M059J (cell line): ENCODE measurements around the gene UBQLN1. TPM values are rescaled to one million over a fixed set of nuclear protein-coding genes. Genes with fewer than 3 reads are reported as not detected.
A peak's percentile ranks its signal among the peaks of the same experiment; 100 is the strongest.
"Not testable (repeated sequence)": the region's sequence is repeated elsewhere in the genome, so short reads cannot be mapped to it uniquely, and the experiment has no call there.

Experiments used
- DNase-seq: peaks from one replicate; pipeline ENCODE4 v3.0.0-alpha.2; 2012; ENCODE audit warnings: low read depth
- total RNA-seq: library from RNA; depleted of rRNA; stranded (reverse); fragments of >200 nt; shearing (Covaris generic); gene quantifications from 2 replicates; pipeline ENCODE4 v1.2.3, GENCODE V29; 2014; rRNA removed

Gene UBQLN1
- total RNA-seq, 1 experiment from 2014 or later, result 165 TPM

GRCh38 chr9:83633676-83634075 lies 74.1 kb downstream of the UBQLN1 start:
- DNase-seq, result no peak

DNA sequence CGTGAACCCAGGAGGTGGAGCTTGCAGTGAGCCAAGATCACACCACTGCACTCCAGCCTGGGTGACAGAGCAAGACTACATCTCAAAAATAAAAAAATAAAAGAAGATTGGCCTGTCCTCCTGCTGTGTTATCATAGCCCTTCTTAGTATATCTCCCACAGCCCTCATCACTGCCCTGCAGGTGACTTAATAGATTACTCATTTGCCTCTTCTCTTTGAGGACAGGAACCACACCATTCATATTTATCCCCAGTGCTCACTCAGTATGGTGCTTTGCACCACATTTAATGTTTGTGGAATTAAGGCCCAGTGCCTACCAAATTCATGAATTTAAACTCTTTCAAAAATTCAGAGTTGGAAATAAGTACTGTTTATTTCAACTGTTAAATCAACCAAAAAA lies 74.5 kb downstream of the UBQLN1 start:
- no peak for DNase-seq

- DNase-seq, result no peak
Measured at GRCh38 chr9:83630938-83631457, 76.8 kb downstream of the UBQLN1 start.

- no peak for DNase-seq
Measured at GRCh38 chr9:83629433-83630104, 78.2 kb downstream of the UBQLN1 start.

GRCh38 chr9:83628540-83628939 lies 79.2 kb downstream of the UBQLN1 start:
- no peak for DNase-seq

DNA sequence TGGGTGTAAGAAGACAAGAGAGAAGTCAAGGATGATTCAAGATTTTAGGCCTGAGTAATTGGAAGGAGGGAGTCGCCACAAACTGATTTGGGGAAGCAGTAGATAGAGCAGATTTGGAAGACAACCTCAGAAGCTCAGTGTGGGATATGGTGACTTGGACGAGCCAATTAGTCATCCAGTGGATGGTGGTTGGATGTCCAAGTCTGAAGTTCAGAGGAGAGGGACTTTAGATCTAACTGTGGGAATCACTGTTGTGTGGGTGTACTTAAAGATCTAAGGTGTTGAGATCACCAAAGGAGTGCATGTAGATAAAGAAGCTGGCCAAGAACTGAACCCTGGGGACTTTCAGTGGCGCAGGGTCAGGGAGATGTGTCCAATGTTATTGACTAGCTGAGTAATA lies 82.6 kb downstream of the UBQLN1 start:
- DNase-seq, result no peak

GRCh38 chr9:83623679-83624076 lies 84.1 kb downstream of the UBQLN1 start:
- DNase-seq, result no peak

GRCh38 chr9:83622939-83623678 lies 84.6 kb downstream of the UBQLN1 start, which contains the start of gene IDNK:
Gene IDNK, plus strand, starts transcription at chr9:83623143. Its CDS starts 29 bp downstream, at chr9:83623172.
- DNase-seq, result peak; percentile 65

DNA sequence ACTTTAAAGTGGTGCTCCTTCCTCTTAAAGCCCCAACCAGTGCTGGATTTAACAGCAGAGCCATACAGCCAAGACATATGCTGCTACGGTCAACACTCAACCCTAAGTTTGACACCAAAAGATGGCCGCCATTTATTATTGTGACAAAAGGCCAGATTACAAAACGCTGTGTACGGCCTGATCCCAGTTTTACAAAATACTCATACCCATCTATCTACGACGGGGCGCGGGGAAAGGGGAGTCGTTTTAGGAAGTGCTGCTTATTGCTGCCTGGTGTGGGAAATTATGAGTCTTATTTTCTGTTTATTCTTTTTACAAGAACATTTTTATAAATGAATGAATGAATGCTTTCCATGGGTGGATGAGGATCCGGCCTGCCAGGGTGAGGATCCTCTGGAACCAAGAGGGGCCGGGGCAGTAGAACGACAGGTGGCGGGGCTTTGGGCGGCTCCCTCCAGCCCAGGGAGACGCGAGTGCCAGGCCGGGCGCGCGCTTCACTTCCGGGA lies 85.3 kb downstream of the UBQLN1 start:
- no peak for DNase-seq

GRCh38 chr9:83620841-83621636 lies 86.7 kb downstream of the UBQLN1 start:
- DNase-seq, result peak; percentile 60

DNA sequence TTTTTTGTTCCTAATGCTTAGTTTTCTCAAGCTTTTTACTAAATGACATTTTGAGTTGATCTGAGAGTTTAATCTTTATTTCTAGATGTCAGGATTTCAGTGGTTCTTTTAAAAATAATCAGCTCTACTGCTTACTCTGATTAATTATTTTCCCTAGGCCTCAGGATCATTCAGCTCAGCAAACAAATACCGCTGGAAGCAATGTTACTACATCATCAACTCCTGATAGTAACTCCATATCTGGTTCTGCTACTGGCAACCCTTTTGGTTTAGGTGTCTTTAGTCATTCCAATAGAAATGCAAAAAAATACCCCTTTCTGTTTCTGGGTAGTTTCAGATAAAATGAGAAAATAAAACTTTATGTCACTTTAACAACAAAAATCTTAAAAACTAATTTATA lies 90.5 kb downstream of the UBQLN1 start:
- DNase-seq, result no peak

- not testable (repeated sequence) for DNase-seq
Measured at GRCh38 chr9:83613298-83613697, 94.5 kb downstream of the UBQLN1 start.

Other genes starting within 250 kb of the UBQLN1 start
- gene FRMD3, start 169.6 kb downstream of the UBQLN1 start, total RNA-seq, result 5.0 and 5.8 TPM in 2 replicates
- gene IDNK, start 84.8 kb downstream of the UBQLN1 start, total RNA-seq, result 2.4 and 3.2 TPM in 2 replicates
- gene GKAP1, start 109.8 kb upstream of the UBQLN1 start, total RNA-seq, result 4.6 and 9.6 TPM in 2 replicates
- 2.3 and 2.5 TPM in 2 replicates for gene KIF27, start 213.5 kb upstream of the UBQLN1 start, total RNA-seq